ENCODE measurements around the gene PAQR7.
"Not testable (repeated sequence)": the region's sequence is repeated elsewhere in the genome, so short reads cannot be mapped to it uniquely, and the experiment has no call there.

The PAQR7 gene

DNA sequence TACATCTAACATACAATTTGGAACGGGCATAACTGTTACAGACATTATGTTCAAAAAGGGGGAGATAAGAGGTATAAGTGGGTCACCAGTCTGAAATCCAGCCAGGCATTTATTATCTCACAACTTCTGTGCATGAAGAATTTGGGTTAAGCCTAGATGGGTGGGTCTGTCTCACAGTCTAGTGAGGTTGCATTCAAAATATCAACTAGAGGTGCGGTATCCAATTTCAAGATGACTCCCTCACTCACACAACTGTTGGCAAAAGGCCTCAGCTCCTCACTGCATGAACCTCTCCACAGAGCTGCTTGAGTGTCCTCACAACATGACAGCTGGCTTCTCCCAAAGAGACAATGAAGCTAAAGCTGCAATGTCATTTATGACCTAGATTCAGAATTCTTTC is 21.0 kb downstream of the PAQR7 start:
- H3K4me3 ChIP-seq (replicated peaks; ENCODE audit: low read depth, low read length): no peak overlapping the region
- DNase-seq (ENCODE audit: low read depth): no peak
- TF ChIP-seq CTCF (IDR thresholded peaks at IDR 0.05; ENCODE audit: low read length, missing control alignments): no peak

GRCh38 chr1:25848531-25848930 is 27.0 kb downstream of the PAQR7 start:
- H3K4me3 ChIP-seq (replicated peaks; ENCODE audit: low read depth, low read length): no peak overlapping the region
- no peak for TF ChIP-seq CTCF (IDR thresholded peaks at IDR 0.05; ENCODE audit: low read length, missing control alignments)
- no peak for DNase-seq (ENCODE audit: low read depth)

DNA sequence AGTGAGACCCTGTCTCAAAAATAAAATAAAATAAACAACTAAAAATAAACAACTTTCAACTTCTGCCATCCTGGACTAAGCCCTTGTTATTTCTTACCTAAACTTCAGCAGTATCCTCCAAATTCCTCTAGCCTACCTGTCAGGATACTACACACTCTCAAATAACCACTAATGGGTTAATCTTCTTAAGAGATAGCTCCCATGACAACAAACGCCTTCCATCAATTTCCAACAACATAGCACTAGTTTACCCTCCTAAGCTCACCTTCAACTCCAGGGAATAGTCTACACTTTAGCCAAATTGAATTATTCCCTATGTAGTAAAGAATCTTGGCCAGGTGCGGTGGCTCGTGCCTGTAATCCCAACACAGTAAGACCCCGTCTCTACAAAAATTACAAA is 27.6 kb downstream of the PAQR7 start:
- H3K4me3 ChIP-seq (replicated peaks; ENCODE audit: low read depth, low read length): no peak overlapping the region
- no peak for DNase-seq (ENCODE audit: low read depth)
- no peak for TF ChIP-seq CTCF (IDR thresholded peaks at IDR 0.05; ENCODE audit: low read length, missing control alignments)

GRCh38 chr1:25845664-25846063 is 29.8 kb downstream of the PAQR7 start:
- H3K4me3 ChIP-seq (replicated peaks; ENCODE audit: low read depth, low read length): no peak overlapping the region
- TF ChIP-seq CTCF (IDR thresholded peaks at IDR 0.05; ENCODE audit: low read length, missing control alignments): no peak
- DNase-seq (ENCODE audit: low read depth): no peak

DNA sequence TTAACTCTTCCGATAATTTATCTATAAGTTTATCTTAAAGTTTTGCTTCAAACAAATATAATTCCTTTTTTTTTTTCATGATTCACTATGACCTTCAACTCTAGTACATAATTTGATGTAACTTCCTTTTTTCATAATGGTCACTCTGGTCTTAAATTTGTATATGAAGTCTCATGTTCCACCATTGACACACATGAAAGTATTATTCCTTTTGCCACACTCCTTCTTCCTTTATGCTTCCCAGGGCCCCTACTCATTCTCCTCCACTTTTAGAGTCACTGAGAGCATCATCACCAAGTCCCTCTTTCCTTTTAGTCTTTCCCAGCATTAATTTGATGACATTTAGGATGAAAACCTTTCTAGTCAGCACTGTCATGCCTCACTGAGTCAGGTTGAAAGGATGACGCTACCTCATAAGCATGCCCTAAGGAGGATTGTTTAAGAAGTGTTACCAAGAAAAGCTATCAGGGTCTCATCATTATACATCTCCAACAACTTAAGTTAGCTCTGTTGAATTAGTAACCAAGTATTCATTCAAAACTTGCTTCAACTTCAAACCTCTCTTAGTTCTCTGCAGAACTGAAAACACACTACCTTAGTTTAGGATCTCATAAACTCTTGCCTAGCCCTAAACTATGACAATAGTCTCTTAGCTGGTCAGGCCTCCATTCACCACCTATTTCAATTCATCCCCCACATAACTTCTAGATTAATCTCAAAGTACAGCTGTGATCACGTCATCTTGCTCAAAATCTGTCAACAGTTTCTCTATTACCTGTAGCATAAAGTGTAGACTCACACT is 30.8 kb downstream of the PAQR7 start:
- no peak overlapping the region for H3K4me3 ChIP-seq (replicated peaks; ENCODE audit: low read depth, low read length)
- DNase-seq (ENCODE audit: low read depth): no peak
- TF ChIP-seq CTCF (IDR thresholded peaks at IDR 0.05; ENCODE audit: low read length, missing control alignments): no peak

DNA sequence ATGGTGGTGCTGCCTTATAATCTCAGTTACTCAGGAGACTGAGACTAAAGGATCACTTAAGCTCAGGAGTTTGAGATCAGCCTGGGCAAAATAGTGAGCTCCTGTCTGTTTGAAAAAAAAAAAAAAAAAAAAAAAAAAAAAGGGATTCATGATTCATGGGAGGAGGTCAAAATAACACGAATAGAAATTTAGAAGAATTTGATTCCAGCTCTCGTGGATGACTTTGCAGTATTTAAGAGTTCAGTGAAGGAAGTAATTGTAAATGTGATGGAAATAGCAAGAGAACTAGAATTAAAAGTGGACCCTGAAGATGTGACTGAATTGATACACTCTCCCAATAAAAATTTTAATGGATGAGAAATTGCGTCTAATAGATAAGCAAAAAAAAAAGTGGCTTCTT is 32.0 kb downstream of the PAQR7 start:
- no peak overlapping the region for H3K4me3 ChIP-seq (replicated peaks; ENCODE audit: low read depth, low read length)
- DNase-seq (ENCODE audit: low read depth): no peak
- no peak for TF ChIP-seq CTCF (IDR thresholded peaks at IDR 0.05; ENCODE audit: low read length, missing control alignments)

DNA sequence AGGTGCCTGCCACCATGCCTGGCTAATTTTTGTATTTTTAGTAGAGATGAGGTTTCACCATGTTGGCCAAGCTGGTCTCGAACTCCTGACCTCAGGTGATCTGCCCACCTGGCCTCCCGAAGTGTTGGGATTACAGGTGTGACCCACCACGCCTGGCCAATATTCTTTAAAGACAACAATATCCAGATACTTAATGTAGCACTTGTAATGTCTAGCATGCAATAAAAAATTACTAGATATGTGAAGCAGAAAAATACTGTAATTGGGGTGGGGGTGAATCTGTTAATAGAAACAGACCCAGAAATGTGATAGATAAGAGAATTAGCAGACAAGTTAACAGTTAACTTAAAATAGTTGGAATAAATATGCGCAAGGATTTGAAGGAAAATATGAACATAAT is 35.7 kb downstream of the PAQR7 start:
- not testable (repeated sequence) for H3K4me3 ChIP-seq (replicated peaks; ENCODE audit: low read depth, low read length); DNase-seq (ENCODE audit: low read depth)
